ENCODE measurements around the gene LRRC8B.

Gene LRRC8B

DNA sequence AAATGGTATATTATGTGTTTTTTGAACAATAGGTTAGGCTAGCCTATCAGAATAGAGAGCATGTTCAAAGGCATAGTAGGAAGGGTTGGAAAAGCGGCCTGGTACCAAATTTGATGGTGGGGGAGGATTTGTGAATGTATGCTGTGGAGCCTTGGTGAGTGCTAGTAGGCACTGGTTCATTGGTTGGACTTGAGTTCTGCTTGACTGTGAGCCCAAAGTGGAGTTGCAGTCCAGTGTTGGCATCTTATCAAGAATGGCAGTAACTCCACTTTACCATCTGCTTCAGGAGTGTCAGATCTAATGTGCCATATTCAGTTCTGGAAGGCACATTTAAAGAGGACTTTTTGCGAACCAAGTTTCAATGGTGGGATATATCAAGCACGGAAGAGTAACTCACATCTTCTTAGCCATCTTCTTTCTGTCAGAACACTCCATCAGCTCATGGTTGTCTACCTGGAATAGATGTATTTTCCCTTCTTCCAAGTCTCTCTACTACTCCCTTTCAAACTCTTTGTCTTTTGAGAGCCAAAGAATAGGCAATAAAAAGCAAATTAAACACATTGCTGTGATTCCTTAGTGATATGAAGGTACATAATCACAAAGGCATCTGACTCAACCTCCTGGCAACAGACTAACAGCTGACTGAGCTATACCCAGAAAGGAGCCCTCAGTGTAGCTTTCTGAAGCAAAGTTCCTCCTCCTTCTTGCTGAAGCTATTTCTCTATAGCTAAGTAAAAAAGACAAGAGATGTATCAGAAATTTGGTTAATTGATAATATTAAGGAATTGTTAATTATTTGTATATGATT lies 21.7 kb downstream of the LRRC8B start:
- in situ Hi-C loops (cut with MboI; ENCODE audit: low sequenced_read_pairs): no loop called here

GRCh38 chr1:89546934-89547562 lies 22.4 kb downstream of the LRRC8B start:
- in situ Hi-C loops (cut with MboI; ENCODE audit: low sequenced_read_pairs): no loop called here

- in situ Hi-C loops (cut with MboI; ENCODE audit: low sequenced_read_pairs): no loop called here
Observed at GRCh38 chr1:89547563-89548116, 23.0 kb downstream of the LRRC8B start.

GRCh38 chr1:89548122-89548857 lies 23.7 kb downstream of the LRRC8B start:
- in situ Hi-C loops (cut with MboI; ENCODE audit: low sequenced_read_pairs): no loop called here

DNA sequence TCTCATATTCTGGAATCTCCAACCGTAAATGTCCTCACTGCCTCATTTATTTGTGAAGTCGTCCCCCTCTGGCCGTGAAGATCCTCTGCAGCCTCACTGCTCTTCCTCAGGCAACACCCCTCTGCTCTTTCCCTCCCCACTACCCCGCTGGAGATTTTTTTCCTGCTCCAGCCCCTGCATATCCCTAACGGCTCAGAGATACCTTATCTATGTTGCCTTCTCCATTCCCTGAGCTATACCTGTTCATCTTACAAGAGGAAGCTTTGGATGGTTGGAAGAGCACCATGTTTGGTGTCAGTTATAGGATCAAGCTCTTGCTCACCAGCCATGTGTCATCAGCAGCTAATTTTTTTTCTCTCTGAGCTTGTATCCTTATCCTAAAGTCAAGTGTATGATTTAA lies 26.4 kb downstream of the LRRC8B start:
- in situ Hi-C loops (cut with MboI; ENCODE audit: low sequenced_read_pairs): no loop called here

DNA sequence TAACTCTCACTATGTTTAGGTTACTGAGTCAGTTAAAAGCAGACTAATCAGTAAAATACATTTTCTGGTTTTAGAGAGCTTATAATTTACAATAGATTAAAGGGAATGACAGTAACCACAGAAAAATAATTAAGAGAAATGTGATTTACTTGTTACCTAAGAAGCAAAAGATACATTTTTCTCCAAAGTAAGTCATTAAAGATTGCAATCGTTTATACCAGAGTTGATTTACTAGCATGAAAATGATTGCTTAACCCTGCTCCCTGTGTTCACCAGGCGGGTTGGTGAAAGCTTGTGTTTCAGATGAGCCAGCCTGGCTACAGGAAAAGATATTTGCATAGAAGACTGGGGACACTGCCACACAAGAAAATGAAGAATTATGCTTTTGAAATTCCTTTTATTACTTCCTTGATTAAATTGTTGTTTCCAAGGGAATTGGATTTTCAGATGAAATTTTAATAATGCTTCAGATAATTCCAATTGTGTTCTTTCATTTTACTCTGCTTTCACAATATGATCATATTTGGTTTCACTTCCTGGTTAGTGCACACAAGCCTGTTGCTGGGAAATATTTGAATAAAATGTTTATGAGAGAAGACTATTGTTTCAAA lies 27.9 kb downstream of the LRRC8B start:
- in situ Hi-C loops (cut with MboI; ENCODE audit: low sequenced_read_pairs): no loop called here

DNA sequence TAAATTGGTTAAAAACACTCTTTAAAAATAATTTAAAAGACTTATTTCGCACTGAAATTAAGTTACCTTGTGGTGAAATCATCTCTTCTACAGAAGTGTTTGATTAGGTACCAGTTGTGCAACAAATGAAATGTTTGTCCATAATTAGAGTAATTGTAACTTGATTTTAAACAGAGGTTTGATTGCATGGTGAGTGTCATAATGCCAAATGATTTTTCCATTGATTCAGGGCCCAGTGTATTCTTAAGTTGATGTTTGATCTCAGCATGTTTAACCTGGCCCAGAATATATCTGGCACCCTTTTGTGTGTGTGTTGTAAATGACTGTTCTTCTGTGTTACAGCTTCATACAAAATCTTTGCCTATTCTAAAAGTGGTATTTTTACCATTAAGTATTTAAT lies 28.5 kb downstream of the LRRC8B start:
- in situ Hi-C loops (cut with MboI; ENCODE audit: low sequenced_read_pairs): no loop called here

- in situ Hi-C loops (cut with MboI; ENCODE audit: low sequenced_read_pairs): no loop called here
Observed at GRCh38 chr1:89555550-89555949, 30.9 kb downstream of the LRRC8B start.

GRCh38 chr1:89556726-89557444 lies 32.3 kb downstream of the LRRC8B start:
- in situ Hi-C loops (cut with MboI; ENCODE audit: low sequenced_read_pairs): no loop called here

DNA sequence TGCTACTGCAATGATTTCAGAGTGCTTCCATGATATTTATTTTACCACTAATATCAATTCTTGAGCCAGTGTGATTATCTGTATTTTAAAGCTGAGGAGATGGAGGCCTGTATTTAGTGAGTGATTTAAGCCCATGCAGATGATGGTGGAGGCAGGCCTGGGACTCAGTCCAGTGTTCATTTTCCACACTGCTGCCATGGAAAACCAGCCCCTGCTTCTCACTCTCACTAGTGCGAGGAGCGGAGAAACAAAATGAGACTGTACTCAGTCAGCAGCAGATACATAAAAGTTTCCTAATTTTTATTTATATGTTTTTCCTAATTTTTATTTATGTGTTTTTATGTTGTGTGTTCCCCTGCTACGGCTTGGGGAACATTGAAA lies 32.8 kb downstream of the LRRC8B start:
- in situ Hi-C loops (cut with MboI; ENCODE audit: low sequenced_read_pairs): no loop called here

DNA sequence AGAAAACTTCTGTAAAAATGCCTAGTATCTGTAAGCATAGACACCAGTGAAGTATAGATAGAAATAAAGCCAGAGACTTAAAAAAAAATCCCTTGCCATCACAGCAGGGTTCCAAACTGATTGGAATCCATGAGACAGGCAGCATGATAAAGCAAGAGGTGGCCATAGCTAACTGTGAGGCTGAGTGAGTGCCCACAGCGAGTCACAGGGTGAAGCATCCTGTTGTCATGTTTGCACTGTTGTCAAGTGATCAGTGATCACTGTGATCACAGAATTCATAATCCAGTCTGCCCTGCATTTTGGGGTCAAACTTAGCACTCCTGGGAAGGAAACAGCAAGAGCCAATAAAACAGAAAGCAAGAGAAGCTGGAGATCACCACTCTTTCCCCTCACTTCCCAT lies 33.3 kb downstream of the LRRC8B start:
- in situ Hi-C loops (cut with MboI; ENCODE audit: low sequenced_read_pairs): no loop called here

DNA sequence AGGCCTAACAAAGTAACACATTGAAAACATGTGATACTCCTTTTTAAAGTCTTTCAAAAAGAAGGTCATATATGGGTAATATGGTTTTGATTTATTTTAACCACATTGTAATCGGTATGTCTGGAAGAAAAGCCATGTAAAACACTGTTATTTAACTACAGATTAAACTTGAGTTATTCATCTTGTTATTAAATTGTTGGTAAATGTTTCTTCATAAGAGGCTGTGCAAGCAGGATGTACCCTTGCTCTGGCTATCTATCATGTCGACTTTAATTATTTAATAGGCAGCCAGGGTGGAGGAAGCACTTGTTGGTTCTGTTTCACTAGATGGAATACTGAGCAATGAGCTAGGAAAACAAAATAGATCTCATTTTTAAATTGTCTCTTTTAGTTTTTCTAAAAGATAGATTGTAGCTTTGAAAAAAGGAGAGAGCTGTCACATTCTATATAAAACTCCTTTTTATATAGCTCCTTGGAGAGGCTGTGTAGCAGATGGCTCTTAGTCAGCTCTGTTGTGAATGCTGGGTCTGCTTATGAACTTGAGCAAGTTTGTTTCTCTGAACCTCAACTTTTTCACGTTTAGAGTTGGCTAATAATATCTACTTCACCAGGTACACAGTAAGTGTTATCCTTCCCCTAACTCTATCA lies 39.5 kb downstream of the LRRC8B start:
- in situ Hi-C loops (cut with MboI; ENCODE audit: low sequenced_read_pairs): no loop called here

- in situ Hi-C loops (cut with MboI; ENCODE audit: low sequenced_read_pairs): no loop called here
Observed at GRCh38 chr1:89565521-89565920, 40.9 kb downstream of the LRRC8B start.

DNA sequence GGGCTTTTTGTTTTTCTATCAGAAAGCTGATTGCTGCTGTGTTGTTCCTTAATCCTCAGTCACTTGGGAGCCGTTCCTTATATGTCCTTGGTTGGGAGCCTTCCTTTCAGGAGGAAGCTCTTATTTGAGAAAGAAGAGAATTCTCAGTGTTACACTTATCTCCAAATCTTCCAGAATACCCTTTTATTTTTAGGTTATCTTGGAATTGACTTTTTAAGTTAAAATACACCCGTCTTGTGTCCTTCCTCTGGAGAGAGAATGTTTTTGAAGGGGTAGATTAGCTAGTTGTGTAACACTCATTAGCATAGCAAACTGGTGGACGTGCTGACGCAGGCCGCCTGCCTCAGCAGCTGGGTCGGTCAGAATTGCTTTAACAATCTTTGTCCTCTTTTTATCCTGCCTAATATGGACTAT lies 42.1 kb downstream of the LRRC8B start:
- in situ Hi-C loops (cut with MboI; ENCODE audit: low sequenced_read_pairs): no loop called here

DNA sequence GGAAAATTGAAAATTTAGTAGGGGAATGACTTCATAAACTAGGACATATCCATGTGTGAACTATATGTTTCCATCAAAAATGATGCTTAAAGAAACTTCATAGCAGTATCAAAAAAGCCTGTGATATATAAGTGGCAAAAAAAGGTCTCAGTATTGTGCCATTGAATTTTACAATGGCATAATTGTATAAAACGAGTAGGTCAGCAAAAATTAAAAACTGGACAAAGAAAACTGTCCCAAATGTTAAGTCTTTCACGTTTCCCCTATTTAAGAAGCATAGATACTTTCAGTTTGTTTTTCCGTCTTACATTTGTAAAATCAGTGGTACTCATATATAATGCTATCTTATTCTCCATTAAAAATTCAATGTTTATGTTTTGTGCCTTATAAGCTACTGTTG lies 43.2 kb downstream of the LRRC8B start:
- in situ Hi-C loops (cut with MboI; ENCODE audit: low sequenced_read_pairs): no loop called here

DNA sequence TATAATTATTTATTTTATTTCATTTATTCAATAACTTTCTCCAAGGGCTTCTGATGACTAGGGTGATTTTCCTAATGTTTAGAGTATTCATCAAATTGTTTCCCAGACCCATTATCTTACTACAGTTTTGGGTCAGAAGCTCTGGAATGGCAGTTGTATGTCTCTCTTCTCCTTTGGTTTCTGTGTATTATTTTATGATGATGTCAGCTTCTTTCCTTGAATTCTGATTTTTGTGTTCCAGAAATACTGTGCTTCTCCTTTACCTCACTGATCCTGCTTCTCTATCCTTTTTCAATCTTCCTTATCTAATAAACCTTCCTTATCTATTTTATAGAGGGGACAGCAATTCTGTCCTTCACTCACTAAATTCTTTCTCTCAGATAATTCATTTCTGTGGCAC lies 48.8 kb downstream of the LRRC8B start:
- in situ Hi-C loops (cut with MboI; ENCODE audit: low sequenced_read_pairs): no loop called here

- in situ Hi-C loops (cut with MboI; ENCODE audit: low sequenced_read_pairs): no loop called here
Observed at GRCh38 chr1:89574621-89575020, 50.0 kb downstream of the LRRC8B start.

DNA sequence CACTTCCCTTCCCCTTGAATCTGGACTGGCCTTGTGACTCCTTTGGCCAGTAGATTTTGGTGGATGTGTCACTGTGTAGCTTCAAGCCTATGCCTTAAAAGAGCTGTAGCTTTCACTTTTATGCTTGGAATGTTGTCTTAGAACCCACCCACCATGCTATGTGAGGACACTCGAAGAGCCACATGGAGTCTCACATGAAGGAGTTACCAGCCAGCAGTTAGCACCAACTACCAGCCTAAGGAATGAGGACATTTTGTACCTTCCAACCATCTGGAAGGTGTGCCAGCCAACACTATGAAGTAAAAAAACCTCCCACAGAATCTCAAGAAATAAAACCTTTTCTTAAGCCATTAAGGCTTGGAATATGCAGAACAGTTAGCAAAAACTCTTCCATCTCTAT lies 50.6 kb downstream of the LRRC8B start:
- in situ Hi-C loops (cut with MboI; ENCODE audit: low sequenced_read_pairs): no loop called here

DNA sequence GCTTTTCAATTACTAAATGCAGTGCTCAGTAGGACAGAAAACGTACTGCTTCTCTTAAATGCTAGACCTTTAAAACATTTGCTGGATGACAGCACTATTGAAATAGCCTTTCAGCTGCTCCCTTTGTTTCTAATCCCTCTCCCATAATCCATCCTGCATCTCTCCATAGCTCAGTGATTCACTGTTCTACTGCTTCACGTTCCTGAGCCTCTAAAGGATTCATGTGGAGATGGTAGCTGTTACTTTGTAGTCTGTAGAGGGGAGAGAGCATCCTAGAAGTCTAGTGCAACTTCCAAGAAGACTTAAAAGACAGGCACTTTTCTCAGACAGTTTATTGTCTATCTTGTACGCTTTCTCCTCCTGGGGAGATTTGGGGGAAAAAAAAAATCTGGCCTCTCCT lies 51.4 kb downstream of the LRRC8B start:
- in situ Hi-C loops (cut with MboI; ENCODE audit: low sequenced_read_pairs): no loop called here

- in situ Hi-C loops (cut with MboI; ENCODE audit: low sequenced_read_pairs): no loop called here
Observed at GRCh38 chr1:89578151-89578550, 53.5 kb downstream of the LRRC8B start.

All from HL-60/S4 treated with phorbol 12-myristate 13-acetate at 8.2 ng/mL for 4 days and 3 days (cell line).